ENCODE results near the gene SERPINA10.
"Not testable (repeated sequence)": the region's sequence is repeated elsewhere in the genome, so short reads cannot be mapped to it uniquely, and the experiment has no call there.

Gene SERPINA10

GRCh38 chr14:94312481-94313246, 19.6 kb upstream of the SERPINA10 start:
- no peak for DNase-seq

DNA sequence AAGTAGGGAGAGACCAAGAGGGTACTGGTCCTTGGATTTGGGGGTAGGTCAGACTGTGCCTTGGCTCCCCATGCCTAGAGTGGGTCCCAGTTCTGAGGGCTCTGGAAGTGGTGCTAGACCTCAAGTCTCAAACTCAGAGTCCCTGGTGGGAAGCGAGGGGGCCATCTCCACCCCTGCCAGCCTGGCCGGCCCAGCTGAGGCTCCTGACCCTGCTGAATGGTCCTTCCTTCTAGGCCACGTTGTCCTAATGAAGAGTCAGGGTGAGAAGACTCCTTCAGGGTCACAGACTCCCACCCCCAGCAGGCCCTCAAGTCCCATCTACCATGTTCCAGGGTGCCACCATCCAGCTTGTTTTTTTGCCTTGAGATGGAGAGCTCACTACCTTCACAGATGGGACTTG, 17.2 kb upstream of the SERPINA10 start:
- no peak for DNase-seq

- DNase-seq = no peak
These were observed 16.7 kb upstream of the SERPINA10 start for GRCh38 chr14:94309721-94310120.

DNA sequence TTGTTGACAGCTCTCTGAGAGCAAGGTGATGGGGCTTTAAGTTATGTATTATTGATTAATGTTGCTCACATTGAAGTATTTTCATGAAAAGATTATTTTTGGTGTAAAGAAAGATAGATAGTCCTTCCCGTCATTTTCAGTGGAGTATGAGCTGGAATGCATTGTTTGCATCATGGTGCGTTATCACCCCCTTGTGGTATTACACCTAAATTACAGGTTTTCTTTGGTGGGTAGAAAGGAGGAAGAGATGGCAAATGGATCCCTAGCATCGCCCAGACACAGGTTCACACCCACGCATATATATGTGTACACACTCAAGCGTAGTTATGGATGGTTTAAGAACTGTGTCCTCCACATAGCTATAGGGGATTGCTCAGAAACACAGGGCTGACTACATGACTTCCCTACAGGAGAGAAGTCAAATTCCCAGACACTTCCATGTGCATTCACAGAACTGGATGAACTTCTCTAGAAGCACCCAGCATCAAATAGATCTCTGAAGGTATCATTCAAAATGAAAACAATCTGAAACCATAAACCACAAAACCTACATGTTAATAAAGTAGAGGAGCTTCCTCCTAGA, 14.4 kb upstream of the SERPINA10 start:
- DNase-seq = no peak

DNA sequence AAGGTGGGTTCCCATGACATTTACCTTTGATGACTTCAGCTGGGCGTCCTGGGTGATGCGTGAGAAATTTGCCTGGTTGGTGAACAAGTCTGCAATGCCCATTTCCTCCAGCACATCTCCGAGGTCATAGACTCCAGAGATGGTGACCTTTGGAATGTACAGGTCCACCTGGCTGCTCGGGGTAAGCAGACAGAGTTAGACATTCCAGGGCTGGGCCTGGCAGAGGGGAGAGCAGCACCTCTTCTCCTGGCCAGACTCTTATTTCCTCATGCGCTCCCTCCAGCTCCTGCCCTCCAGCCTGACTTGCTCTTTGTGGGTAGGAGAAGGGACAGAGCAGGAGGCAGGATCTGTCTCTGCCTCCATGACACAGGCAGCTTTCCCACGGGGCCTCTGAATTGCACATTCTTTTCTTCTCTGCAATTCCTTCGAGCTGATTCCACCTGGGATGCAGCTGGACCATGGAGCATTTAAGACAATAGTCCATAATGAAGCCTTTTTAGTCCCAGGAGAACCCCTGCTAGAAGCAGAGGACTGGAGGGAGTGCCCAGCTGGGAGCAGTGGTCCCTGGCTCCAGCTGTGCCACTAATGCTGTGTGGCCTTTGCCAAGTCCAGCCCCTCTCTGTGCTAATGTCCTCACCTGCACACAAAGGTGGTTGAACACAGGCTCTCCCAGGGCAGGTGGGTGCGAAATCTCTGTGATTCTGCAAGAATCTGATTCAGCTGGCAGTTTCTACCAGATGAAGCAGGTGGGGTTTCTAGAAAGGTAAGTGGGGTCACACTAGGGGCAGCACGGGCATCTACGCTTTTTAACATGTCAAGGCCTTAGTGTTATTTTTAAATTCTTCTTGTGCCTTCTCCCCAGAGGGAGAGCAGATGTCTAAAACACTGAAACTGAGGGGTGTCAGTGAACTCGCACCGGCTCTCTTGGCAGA, 13.2 kb upstream of the SERPINA10 start:
- no peak for DNase-seq

DNA sequence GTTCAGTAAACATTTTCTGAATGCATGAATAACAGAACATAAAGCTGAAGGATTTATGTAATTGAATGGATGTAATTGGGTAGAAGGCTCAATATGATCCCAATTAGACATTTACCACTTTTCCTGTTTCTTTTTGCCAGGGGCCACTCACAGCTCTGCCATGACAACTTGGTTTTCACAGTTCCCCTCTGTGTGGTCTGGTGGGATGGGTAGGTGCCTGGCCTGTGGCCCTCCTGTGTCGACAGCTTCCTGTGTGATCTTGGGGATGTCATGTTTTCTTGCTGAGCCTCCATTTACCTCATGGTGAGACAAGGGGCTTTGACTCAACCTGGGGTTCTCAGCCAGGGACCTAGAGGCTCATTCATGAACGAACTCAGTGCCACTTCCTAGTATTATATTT, 12.6 kb upstream of the SERPINA10 start:
- no peak for DNase-seq

GRCh38 chr14:94304243-94304642, 11.2 kb upstream of the SERPINA10 start:
- DNase-seq = no peak

- DNase-seq = no peak
These were observed 10.0 kb upstream of the SERPINA10 start for GRCh38 chr14:94303111-94303510.

- no peak for DNase-seq
These were observed 5.1 kb upstream of the SERPINA10 start for GRCh38 chr14:94298130-94298529.

GRCh38 chr14:94296181-94296545, 3.1 kb upstream of the SERPINA10 start:
- DNase-seq = not testable (repeated sequence)

GRCh38 chr14:94295360-94296180, 2.5 kb upstream of the SERPINA10 start:
- DNase-seq = no peak

DNA sequence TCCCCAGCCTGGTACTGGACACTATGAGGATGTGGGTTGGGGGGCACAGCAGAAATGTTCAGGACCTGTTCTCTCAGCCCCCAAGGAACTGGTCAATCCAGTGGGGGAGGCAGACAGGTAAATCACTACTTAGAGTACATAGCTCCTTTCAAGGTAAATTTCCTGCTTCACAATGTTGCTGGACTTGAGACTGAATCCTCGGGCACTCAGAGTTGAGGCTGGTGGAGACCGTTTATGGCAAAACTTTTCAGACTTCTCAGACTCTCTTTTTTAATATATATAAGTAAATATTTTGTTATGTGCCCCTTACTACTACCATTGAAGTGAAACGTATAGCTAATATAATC, 483 bp upstream of the SERPINA10 start:
- no peak for DNase-seq

DNA sequence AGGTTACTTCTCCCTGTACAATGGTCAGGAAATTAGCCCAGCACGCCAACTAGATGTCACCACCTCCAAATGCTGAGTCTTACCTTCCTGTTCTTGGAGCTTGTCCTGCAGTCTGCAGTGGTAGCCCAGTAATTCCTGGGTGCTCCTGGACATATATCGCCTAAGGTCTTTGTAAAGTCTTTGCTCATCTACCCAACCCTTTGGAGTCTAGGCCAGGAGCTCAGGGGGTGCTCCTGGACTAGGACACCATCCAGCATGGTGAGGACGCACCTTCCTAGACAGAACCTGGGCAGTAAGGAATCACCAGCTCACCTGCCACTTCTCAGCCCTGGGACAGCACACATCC, 569 bp downstream of the SERPINA10 start:
- no peak for DNase-seq

- no peak for DNase-seq
These were observed 1.1 kb downstream of the SERPINA10 start for GRCh38 chr14:94291906-94292525.

- DNase-seq = no peak
These were observed 1.7 kb downstream of the SERPINA10 start for GRCh38 chr14:94291159-94291905.

DNA sequence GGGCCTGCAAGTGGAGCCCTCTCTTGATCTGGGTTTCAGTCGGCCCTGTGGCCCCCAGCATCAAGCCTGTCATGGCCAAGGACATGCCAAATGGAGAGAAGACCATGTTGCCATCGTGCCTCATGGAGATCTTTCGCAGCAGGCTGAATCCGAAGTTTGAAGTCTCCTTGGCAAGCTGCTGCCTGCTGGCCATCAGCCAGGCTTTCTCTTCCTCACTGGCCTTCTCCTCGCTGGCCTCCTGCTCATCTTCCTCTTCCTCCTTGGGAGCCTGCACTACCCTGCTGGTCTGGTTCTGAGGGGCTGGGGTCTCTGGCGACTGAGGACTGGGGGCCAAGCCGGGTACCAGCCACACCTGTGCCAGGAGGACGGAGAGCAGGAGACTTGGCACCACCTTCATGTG, 2.9 kb downstream of the SERPINA10 start:
- no peak for DNase-seq

DNA sequence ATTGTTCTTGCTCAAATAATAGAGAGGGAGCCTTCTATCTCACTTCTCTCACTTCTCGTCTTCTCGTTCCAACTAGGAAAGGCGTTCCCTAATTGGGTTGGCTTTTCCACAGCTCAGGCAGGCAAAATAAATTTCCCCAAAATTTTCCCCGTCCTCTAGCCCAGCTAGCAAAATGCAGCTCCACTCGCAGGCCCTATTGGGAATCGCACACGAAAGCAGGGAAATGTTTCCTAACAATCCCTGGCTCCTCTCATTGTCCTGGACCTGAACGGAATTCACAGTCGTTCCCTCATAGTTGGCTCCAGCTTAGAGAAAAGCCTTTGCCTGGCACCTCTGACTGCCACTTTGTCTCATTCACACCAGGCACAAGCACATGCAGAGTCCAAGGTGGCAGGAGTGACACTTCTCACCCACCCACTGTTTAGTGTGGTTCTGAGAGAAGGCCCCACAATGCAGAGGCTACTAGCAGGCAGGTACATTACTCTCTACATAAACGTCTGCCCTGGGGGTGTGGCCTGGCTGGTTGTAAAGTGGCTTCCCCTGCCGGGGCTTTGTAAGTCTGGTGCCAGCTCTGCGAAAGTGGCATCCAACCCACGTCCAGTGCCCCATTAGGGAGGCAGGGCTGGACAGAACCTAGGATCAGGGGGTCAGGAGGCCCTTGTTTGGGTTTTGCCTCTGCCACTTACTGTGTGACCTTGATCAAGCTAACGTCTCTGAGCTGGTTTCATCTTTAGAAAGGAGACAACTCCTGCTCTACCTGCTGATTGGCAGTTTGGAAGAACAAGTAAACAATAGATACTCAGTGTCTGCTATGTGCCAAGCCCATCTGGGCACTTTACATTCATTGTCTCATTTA, 4.2 kb downstream of the SERPINA10 start:
- no peak for DNase-seq

GRCh38 chr14:94285158-94285557, 7.9 kb downstream of the SERPINA10 start:
- DNase-seq = no peak

DNA sequence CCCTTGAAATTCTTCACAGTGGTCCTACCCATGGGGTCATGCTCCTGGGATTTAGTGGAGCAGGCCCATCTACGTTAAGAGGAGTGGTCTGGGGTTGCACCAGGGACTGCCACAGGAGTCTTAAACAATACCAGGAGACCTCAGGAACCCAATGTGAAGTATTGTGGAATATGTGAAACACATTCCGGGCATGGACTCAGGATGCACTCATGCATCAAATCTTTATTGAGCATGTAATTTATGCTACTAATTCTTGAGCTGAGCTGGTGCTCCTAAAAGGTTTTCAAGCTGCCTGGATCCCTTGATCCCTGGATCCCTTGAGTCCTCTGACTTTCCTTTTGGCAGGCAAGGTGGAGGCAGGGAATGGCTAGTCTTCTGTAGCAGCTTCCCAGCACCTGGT, 8.8 kb downstream of the SERPINA10 start:
- DNase-seq = no peak

GRCh38 chr14:94282991-94283723, 9.9 kb downstream of the SERPINA10 start:
- no peak for DNase-seq

Data from NCI-H345 (cell line).